Body of pancreas (tissue), 4 donors: ENCODE data around the gene STRBP. TPM values are rescaled to one million over a fixed set of nuclear protein-coding genes. Genes with fewer than 3 reads are reported as not detected.

ENCODE experiments used
- ATAC-seq: fragments of 150-250 bp; one replicate; pipeline ENCODE4 v1.9.1; 2016
- DNase-seq, 4 donors: peaks; one replicate each; pipeline ENCODE4 v3.0.0-alpha.2; 2019
- H3K27ac ChIP-seq, 4 donors: fragments of 200-600 bp; sonication (generic); 1 replicate in 3 of 4; 2 replicates in 1 of 4; pipeline versions ENCODE4 v1.5.1 to v1.6.1; 2016 to 2019; ENCODE audit warnings: mild to moderate bottlenecking in 1 of 4, mixed read lengths in 1 of 4, moderate library complexity in 1 of 4
- H3K27me3 ChIP-seq, 2 donors: fragments of 200-600 bp; sonication (generic); one replicate each; pipeline ENCODE4 v1.6.0; 2016; ENCODE audit warnings: mild to moderate bottlenecking in 1 of 2
- H3K36me3 ChIP-seq, 2 donors: fragments of 200-600 bp; sonication (generic); replicated peaks in 1 of 2; 2 replicates each; pipeline ENCODE4 v1.5.1; 2016; ENCODE audit warnings: low read depth in 2 of 2; ENCODE audit not compliant: insufficient read depth in 1 of 2
- H3K4me1 ChIP-seq: fragments of 200-600 bp; sonication (generic); one replicate; pipeline ENCODE4 v1.6.0; 2016
- H3K4me3 ChIP-seq, 2 donors: fragments of 200-600 bp; sonication (generic); 1 replicate in 1 of 2; 2 replicates in 1 of 2; pipeline ENCODE4 v1.5.1; 2016 to 2019
- H3K9me3 ChIP-seq, 3 donors: fragments of 200-600 bp; sonication (generic); 1 replicate in 2 of 3; 2 replicates in 1 of 3; pipeline ENCODE4 v1.5.1; 2016
- POLR2A ChIP-seq, 3 donors: fragments of 450-650 bp; IDR thresholded peaks; one replicate each; pipeline ENCODE4 v1.6.1; 2016; ENCODE audit warnings: antibody characterized with exemption in 3 of 3, mild to moderate bottlenecking in 2 of 3
- WGBS, 2 donors: methylation state at CpG; one replicate each; pipeline ENCODE4 v1.1.5; 2017; 5-methylcytosine and 5-hydroxymethylcytosine counted together
- intact Hi-C: fragments of 100-400 bp; cut with DNase I; formaldehyde crosslinking; loops from one replicate; pipeline ENCODE4 v1.15.1; 2023
- total RNA-seq, 2 donors: library from RNA; depleted of rRNA; stranded (reverse); fragments of >200 nt; gene quantifications; one replicate each; pipeline ENCODE4 v1.1.0, GENCODE V29; 2016
- TF ChIP-seq, protein P1 (sequence below), 7 experiments: fragments of 450-650 bp in 4 of 7; fragments of 200-600 bp in 3 of 7; sonication (generic) in 3 of 7; IDR thresholded peaks; one replicate each; pipeline ENCODE4 v1.5.1; 2016 to 2019; ENCODE audit warnings: antibody characterized with exemption in 7 of 7

The STRBP gene
- total RNA-seq, 2 donors from 2014 or later: 11.5 to 13.5 TPM

DNA sequence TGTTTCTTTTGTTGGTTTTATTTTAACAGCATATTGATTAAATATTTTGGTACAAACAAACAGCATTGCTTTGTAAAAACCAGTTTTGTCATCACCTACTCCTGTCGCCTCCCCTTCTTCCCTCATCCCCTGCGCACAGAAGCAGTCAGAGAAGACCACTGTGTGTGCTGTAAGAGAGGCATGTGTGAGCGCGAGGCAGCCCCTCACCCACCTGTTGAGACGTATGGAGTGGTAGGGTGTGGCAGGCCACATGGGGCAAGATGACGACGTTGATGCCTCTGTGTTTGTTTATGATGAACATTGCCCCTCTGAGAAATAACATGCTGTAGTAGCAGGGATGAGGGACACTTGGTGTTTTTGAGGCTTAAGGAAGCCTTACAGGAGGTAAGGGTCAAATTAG lies 163.6 kb downstream of the STRBP start:
- intact Hi-C loops: no loop called here
- 70 to 71% methylated on average over 7 of the region's 7 CpGs for WGBS, 2 donors
- Histone ChIP-seq H3K27ac (no peak overlapping the region), H3K4me1 (no peaks in the 10 kb centered on the region), H3K9me3 (no peaks in the 10 kb centered on the region), H3K4me3 (no peak overlapping the region), H3K27me3 (no peaks in the 10 kb centered on the region), H3K36me3 (peaks cover 4 to 9% of the 10 kb centered on the region in 2 donors)
- TF ChIP-seq, protein P1, sequence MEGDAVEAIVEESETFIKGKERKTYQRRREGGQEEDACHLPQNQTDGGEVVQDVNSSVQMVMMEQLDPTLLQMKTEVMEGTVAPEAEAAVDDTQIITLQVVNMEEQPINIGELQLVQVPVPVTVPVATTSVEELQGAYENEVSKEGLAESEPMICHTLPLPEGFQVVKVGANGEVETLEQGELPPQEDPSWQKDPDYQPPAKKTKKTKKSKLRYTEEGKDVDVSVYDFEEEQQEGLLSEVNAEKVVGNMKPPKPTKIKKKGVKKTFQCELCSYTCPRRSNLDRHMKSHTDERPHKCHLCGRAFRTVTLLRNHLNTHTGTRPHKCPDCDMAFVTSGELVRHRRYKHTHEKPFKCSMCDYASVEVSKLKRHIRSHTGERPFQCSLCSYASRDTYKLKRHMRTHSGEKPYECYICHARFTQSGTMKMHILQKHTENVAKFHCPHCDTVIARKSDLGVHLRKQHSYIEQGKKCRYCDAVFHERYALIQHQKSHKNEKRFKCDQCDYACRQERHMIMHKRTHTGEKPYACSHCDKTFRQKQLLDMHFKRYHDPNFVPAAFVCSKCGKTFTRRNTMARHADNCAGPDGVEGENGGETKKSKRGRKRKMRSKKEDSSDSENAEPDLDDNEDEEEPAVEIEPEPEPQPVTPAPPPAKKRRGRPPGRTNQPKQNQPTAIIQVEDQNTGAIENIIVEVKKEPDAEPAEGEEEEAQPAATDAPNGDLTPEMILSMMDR (IDR thresholded peaks at IDR 0.05): no peak
- TF ChIP-seq POLR2A (IDR thresholded peaks at IDR 0.05): no peak
- DNase-seq: no peak
- ATAC-seq: no peak

DNA sequence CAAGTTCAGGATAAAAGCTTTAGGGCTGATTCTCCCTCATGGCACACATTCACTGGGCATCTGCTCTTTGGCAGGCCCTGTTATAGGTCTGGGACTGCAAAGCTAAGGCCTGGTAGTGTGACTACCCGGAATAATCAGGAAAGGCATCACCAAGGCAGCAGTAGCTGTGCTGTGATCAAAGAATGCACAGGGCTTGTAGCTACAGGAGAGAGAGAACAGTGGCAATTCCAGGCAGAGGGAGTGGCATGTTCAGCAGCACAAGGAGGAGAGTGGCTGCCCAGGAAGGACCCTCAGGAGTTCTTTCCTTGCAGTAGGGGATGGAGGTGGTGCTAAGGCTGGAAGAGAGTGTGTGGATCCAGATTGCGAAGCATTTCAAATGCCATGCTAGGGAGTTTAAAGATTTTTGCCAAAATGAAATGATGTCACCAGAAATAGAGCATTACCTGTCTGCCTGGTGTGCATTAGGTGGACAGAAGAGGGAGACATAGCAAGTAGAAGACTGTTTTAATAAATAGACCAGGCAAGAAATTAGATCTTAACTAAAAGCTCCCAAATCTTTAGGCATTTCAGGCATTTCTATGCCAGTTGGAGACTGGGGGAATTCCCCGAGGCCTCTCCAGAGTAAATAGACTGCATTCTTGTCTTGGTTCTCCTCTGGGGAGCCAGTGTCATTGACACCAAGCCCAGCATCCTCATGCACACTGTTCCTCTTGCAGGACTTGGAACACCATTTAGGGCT lies 165.8 kb downstream of the STRBP start:
- DNase-seq (no peak), ATAC-seq (no peak)
- Histone ChIP-seq H3K9me3 (no peaks in the 10 kb centered on the region), H3K4me1 (no peaks in the 10 kb centered on the region), H3K36me3 (peaks cover 13 to 24% of the 10 kb centered on the region in 2 donors), H3K27ac (no peak overlapping the region), H3K4me3 (no peak overlapping the region), H3K27me3 (no peaks in the 10 kb centered on the region)
- TF ChIP-seq, protein P1 (IDR thresholded peaks at IDR 0.05): peak in 2 of 7 experiments; percentile 31 to 35
- TF ChIP-seq POLR2A (IDR thresholded peaks at IDR 0.05): no peak
- intact Hi-C loops: no loop called here
- 74 to 79% methylated on average over 3 of the region's 3 CpGs for WGBS, 2 donors

DNA sequence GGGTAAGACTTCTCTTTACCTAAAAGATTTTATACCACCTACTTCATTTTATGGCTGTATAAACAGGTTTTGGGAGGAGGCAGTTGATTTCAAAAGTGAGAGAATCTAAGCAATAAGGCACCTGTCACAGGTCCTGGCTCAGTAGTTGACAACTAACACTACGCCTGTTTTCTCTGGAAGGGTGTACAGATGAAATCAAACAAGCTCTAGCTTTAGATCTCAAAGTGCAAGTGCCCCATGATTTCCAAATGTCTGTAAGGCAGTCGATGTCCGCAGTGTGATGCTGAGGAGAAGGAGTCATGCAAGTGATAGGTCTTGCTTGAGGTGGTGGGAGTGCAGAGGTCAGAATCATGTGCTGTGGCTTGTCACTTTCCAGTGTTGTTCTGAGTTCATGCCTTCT lies 168.8 kb downstream of the STRBP start:
- no peak for DNase-seq
- Histone ChIP-seq H3K27ac (no peak overlapping the region), H3K4me3 (no peak overlapping the region), H3K27me3 (no peaks in the 10 kb centered on the region), H3K36me3 (peaks cover 13 to 28% of the 10 kb centered on the region in 2 donors), H3K4me1 (no peaks in the 10 kb centered on the region), H3K9me3 (no peaks in the 10 kb centered on the region)
- WGBS, 2 donors: 84 to 89% methylated on average over 3 of the region's 3 CpGs
- TF ChIP-seq, protein P1 (IDR thresholded peaks at IDR 0.05): no peak
- TF ChIP-seq POLR2A (IDR thresholded peaks at IDR 0.05): no peak
- ATAC-seq: no peak
- intact Hi-C loops: no loop called here

DNA sequence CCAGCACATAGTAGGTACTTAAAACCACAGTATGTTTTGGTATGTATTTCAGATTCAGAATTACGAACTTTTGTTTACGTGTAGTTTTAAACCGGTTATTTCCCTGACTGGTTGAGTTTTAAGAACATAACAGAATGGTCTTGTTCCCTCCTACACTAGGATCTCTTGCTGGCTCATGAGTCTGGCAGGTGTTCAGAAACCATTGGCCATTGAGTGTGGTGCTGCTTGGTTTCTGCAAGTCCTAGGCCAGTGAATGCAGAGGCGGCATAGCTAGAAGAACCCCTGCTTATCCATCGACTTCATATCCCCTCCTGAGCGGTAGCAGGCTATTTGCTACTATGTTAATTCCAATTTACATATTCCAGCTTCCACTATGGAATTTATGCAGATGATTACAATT lies 169.3 kb downstream of the STRBP start:
- H3K36me3 ChIP-seq: peaks cover 13 to 28% of the 10 kb centered on the region in 2 donors
- ATAC-seq: no peak
- no peak overlapping the region for H3K4me3 ChIP-seq
- 96 to 97% methylated on average over 6 of the region's 6 CpGs for WGBS, 2 donors
- intact Hi-C loops: no loop called here
- no peak for DNase-seq
- H3K27me3 ChIP-seq: no peaks in the 10 kb centered on the region
- no peaks in the 10 kb centered on the region for H3K9me3 ChIP-seq
- H3K4me1 ChIP-seq: no peaks in the 10 kb centered on the region
- no peak overlapping the region for H3K27ac ChIP-seq
- no peak for TF ChIP-seq POLR2A (IDR thresholded peaks at IDR 0.05)
- TF ChIP-seq, protein P1 (IDR thresholded peaks at IDR 0.05): no peak

DNA sequence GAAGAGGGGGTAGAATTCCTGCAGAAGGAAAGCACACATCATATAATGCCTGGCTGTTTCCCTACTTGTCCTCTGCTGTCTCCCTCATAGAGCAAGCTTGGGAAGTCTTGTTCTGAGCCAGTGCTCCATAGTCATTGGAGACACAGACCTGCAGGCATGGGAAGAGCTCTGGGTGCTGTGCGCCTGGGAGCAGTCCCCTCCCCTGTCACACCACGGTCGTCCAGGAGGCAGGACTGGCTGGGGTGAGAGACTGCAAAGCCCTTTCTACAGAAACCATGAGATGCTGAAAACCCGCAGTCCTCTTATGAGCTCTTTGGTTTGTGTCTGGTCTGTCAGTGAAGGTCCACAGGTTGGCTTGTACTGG lies 170.3 kb downstream of the STRBP start:
- H3K4me3 ChIP-seq: no peak overlapping the region

More for the DNA sequence above, 170.3 kb downstream of the STRBP start:
- intact Hi-C loops: no loop called here
- Histone ChIP-seq H3K27ac (no peak overlapping the region), H3K27me3 (no peaks in the 10 kb centered on the region), H3K9me3 (no peaks in the 10 kb centered on the region), H3K36me3 (peaks cover 13 to 26% of the 10 kb centered on the region in 2 donors), H3K4me1 (no peaks in the 10 kb centered on the region)
- ATAC-seq: no peak
- WGBS, 2 donors: 77 to 97% methylated on average over 4 of the region's 4 CpGs
- TF ChIP-seq, protein P1 (IDR thresholded peaks at IDR 0.05): no peak
- no peak for TF ChIP-seq POLR2A (IDR thresholded peaks at IDR 0.05)
- no peak for DNase-seq
